Ishikawa (cell line): ENCODE measurements around the gene ZNF408.

Source experiments
- CEBPB ChIP-seq: IDR thresholded peaks from 2 replicates; pipeline ENCODE4 v1.6.1; 2012
- CREB1 ChIP-seq: IDR thresholded peaks from 2 replicates; pipeline ENCODE4 v1.6.1; 2012; ENCODE audit warnings: low read depth
- EGR1 ChIP-seq: IDR thresholded peaks from 2 replicates; pipeline ENCODE4 v1.6.1; 2012
- EP300 ChIP-seq: IDR thresholded peaks from 2 replicates; pipeline ENCODE4 v1.6.1; 2012; ENCODE audit warnings: borderline replicate concordance
- FOXM1 ChIP-seq: IDR thresholded peaks from 2 replicates; pipeline ENCODE4 v1.6.1; 2012; ENCODE audit warnings: low read depth, borderline replicate concordance
- MAX ChIP-seq: IDR thresholded peaks from 2 replicates; pipeline ENCODE4 v1.6.1; 2012
- NFIC ChIP-seq: IDR thresholded peaks from 2 replicates; pipeline ENCODE4 v1.6.1; 2012
- RAD21 ChIP-seq: IDR thresholded peaks from 2 replicates; pipeline ENCODE4 v1.6.1; 2012; ENCODE audit warnings: low read depth
- REST ChIP-seq: IDR thresholded peaks from 2 replicates; pipeline ENCODE4 v1.6.1; 2012; ENCODE audit warnings: low read depth, mild to moderate bottlenecking
- TAF1 ChIP-seq: IDR thresholded peaks from 2 replicates; pipeline ENCODE4 v1.6.1; 2012; ENCODE audit warnings: low read depth, mild to moderate bottlenecking
- TCF12 ChIP-seq: IDR thresholded peaks from 2 replicates; pipeline ENCODE4 v1.6.1; 2012; ENCODE audit warnings: low read depth
- TEAD4 ChIP-seq: IDR thresholded peaks from 2 replicates; pipeline ENCODE4 v1.6.1; 2012
- USF1 ChIP-seq: IDR thresholded peaks from 2 replicates; pipeline ENCODE4 v1.6.1; 2012
- YY1 ChIP-seq: IDR thresholded peaks from 2 replicates; pipeline ENCODE4 v1.6.1; 2012; ENCODE audit warnings: low read depth
- ZBTB7A ChIP-seq: IDR thresholded peaks from 2 replicates; pipeline ENCODE4 v1.6.1; 2012; ENCODE audit warnings: low read depth

ZNF408 gene

GRCh38 chr11:46675288-46675851, 25.5 kb upstream of the ZNF408 start:
- no peak for TF ChIP-seq RAD21
- TF ChIP-seq TAF1: no peak
- no peak for TF ChIP-seq ZBTB7A
- TF ChIP-seq EGR1: no peak
- TF ChIP-seq NFIC: no peak
- no peak for TF ChIP-seq CREB1
- TF ChIP-seq FOXM1: no peak
- TF ChIP-seq YY1: no peak
- no peak for TF ChIP-seq CEBPB
- no peak for TF ChIP-seq EP300
- TF ChIP-seq USF1: no peak
- TF ChIP-seq TCF12: no peak
- TF ChIP-seq REST: no peak
- TF ChIP-seq MAX: no peak
- TF ChIP-seq TEAD4: no peak

GRCh38 chr11:46675949-46676348, 24.9 kb upstream of the ZNF408 start:
- TF ChIP-seq FOXM1 (no peak), MAX (no peak), EP300 (no peak), REST (no peak), TEAD4 (no peak), EGR1 (no peak), ZBTB7A (no peak)

GRCh38 chr11:46676436-46677158, 24.2 kb upstream of the ZNF408 start:
- TF ChIP-seq TCF12 (no peak), RAD21 (no peak), TEAD4 (no peak), REST (no peak), MAX (no peak), YY1 (no peak), CREB1 (no peak), TAF1 (no peak), ZBTB7A (no peak), CEBPB (no peak), NFIC (no peak), FOXM1 (no peak), EGR1 (no peak), USF1 (no peak), EP300 (no peak)

GRCh38 chr11:46677169-46677568, 23.7 kb upstream of the ZNF408 start:
- TF ChIP-seq EP300 (no peak), TCF12 (no peak), FOXM1 (no peak), EGR1 (no peak), CEBPB (no peak), TAF1 (no peak), TEAD4 (no peak), YY1 (no peak), NFIC (no peak), MAX (no peak), REST (no peak), USF1 (no peak), CREB1 (no peak), RAD21 (no peak), ZBTB7A (no peak)
